Nephron progenitor cell (in vitro differentiated cells): ENCODE data around the gene PLD3.

ENCODE experiments used
- DNase-seq: peaks from one replicate; pipeline ENCODE4 v3.0.0; 2021
- H3K27ac Mint-ChIP-seq: 2 replicates; pipeline ENCODE4 v1.8.0; 2021; ENCODE audit warnings: mild to moderate bottlenecking, moderate library complexity, mixed read lengths
- H3K27me3 Mint-ChIP-seq: 2 replicates; pipeline ENCODE4 v1.8.0; 2021; ENCODE audit warnings: mild to moderate bottlenecking, low read depth, mixed read lengths; ENCODE audit not compliant: poor library complexity
- H3K36me3 Mint-ChIP-seq: 2 replicates; pipeline ENCODE4 v1.8.0; 2021; ENCODE audit warnings: low read depth, mixed read lengths
- H3K4me1 Mint-ChIP-seq: 2 replicates; pipeline ENCODE4 v1.8.0; 2021; ENCODE audit warnings: mixed read lengths
- H3K4me3 Mint-ChIP-seq: 2 replicates; pipeline ENCODE4 v1.8.0; 2021; ENCODE audit warnings: mild to moderate bottlenecking, moderate library complexity, mixed read lengths
- H3K9me3 Mint-ChIP-seq: 2 replicates; pipeline ENCODE4 v1.8.0; 2021; ENCODE audit warnings: mild to moderate bottlenecking, moderate library complexity, mixed read lengths
- CTCF ChIP-seq: fragments of 200-600 bp; sonication (generic); IDR thresholded peaks from 2 replicates; pipeline ENCODE4 v1.5.0; 2021; ENCODE audit warnings: antibody characterized with exemption

PLD3 gene

GRCh38 chr19:40315812-40316470 lies 32.6 kb upstream of the PLD3 start:
- no peak for DNase-seq
- H3K36me3 Mint-ChIP-seq: peaks cover 13% of the 10 kb centered on the region
- no peaks in the 10 kb centered on the region for H3K27me3 Mint-ChIP-seq
- H3K9me3 Mint-ChIP-seq: no peaks in the 10 kb centered on the region
- H3K27ac Mint-ChIP-seq: no peak overlapping the region
- no peak for TF ChIP-seq CTCF
- no peaks in the 10 kb centered on the region for H3K4me1 Mint-ChIP-seq
- no peak overlapping the region for H3K4me3 Mint-ChIP-seq

GRCh38 chr19:40317338-40317737 lies 31.2 kb upstream of the PLD3 start:
- DNase-seq: no peak
- H3K27me3 Mint-ChIP-seq: no peaks in the 10 kb centered on the region
- no peak overlapping the region for H3K27ac Mint-ChIP-seq
- H3K36me3 Mint-ChIP-seq: peaks cover 15% of the 10 kb centered on the region
- TF ChIP-seq CTCF: no peak
- no peaks in the 10 kb centered on the region for H3K9me3 Mint-ChIP-seq
- no peak overlapping the region for H3K4me3 Mint-ChIP-seq
- no peaks in the 10 kb centered on the region for H3K4me1 Mint-ChIP-seq

GRCh38 chr19:40320558-40320935 lies 27.9 kb upstream of the PLD3 start:
- H3K9me3 Mint-ChIP-seq: no peaks in the 10 kb centered on the region
- TF ChIP-seq CTCF: no peak
- no peak overlapping the region for H3K4me3 Mint-ChIP-seq
- no peak overlapping the region for H3K27ac Mint-ChIP-seq
- no peaks in the 10 kb centered on the region for H3K4me1 Mint-ChIP-seq
- DNase-seq: no peak
- no peaks in the 10 kb centered on the region for H3K27me3 Mint-ChIP-seq
- peaks cover 36% of the 10 kb centered on the region for H3K36me3 Mint-ChIP-seq

GRCh38 chr19:40321076-40321475 lies 27.4 kb upstream of the PLD3 start:
- no peaks in the 10 kb centered on the region for H3K9me3 Mint-ChIP-seq
- no peaks in the 10 kb centered on the region for H3K27me3 Mint-ChIP-seq
- no peak for TF ChIP-seq CTCF
- peak overlapping the region; percentile 68 for H3K27ac Mint-ChIP-seq
- no peaks in the 10 kb centered on the region for H3K4me1 Mint-ChIP-seq
- no peak for DNase-seq
- no peak overlapping the region for H3K4me3 Mint-ChIP-seq
- peaks cover 42% of the 10 kb centered on the region for H3K36me3 Mint-ChIP-seq

- Mint-ChIP-seq H3K4me1 (no peaks in the 10 kb centered on the region), H3K36me3 (peaks cover 47% of the 10 kb centered on the region), H3K27ac (peak overlapping the region; percentile 61), H3K27me3 (no peaks in the 10 kb centered on the region), H3K4me3 (no peak overlapping the region), H3K9me3 (no peaks in the 10 kb centered on the region)
- DNase-seq: no peak
- no peak for TF ChIP-seq CTCF
These were observed 26.8 kb upstream of the PLD3 start for GRCh38 chr19:40321566-40322270.

- H3K4me3 Mint-ChIP-seq: no peak overlapping the region
- H3K9me3 Mint-ChIP-seq: no peaks in the 10 kb centered on the region
- no peak overlapping the region for H3K27ac Mint-ChIP-seq
- no peak for TF ChIP-seq CTCF
- H3K36me3 Mint-ChIP-seq: peaks cover 47% of the 10 kb centered on the region
- no peaks in the 10 kb centered on the region for H3K4me1 Mint-ChIP-seq
- no peak for DNase-seq
- H3K27me3 Mint-ChIP-seq: no peaks in the 10 kb centered on the region
These were observed 26.3 kb upstream of the PLD3 start for GRCh38 chr19:40322271-40322610.
